ENCODE measurements around the gene COL20A1. TPM values are rescaled to one million over a fixed set of nuclear protein-coding genes. Genes with fewer than 3 reads are reported as not detected.

The COL20A1 gene
- total and polyA plus RNA-seq, 2 of the 13 experiments (the other 11 are each of a cell fraction or from before 2014, with no cell fraction given) = not detected

DNA sequence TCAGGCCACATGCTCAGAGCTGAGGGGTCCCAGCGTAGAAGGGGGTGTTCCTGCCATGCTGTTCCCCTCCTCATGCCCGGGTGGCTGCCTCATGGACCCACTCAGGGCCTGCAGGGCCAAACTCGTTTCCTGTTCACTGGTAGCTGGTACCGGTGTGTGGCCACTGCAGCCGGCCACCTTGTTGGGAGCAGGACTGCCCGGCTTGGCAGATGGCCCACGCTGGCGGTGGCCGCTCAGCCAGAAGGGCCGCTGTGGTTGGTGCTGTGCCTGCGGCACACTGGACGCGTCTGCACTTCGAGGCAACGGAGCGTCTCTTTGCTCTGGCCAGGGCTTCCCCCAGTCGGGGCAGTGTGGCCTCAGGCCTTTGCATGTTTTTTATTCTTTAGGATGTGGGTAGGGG is 10.0 kb upstream of the COL20A1 start:
- H3K27me3 ChIP-seq (ENCODE audit: control insufficient read depth in 1 of 2, insufficient read depth in 2 of 2, low read length in 2 of 2) = no peaks in the 10 kb centered on the region
- peaks cover 46 to 76% of the 10 kb centered on the region in 2 experiments for H3K36me3 ChIP-seq (replicated peaks in 1 of 2; ENCODE audit: control insufficient read depth in 1 of 2, insufficient read depth in 2 of 2, low read length in 2 of 2)
- H3K9me3 ChIP-seq (ENCODE audit: low read length) = no peaks in the 10 kb centered on the region
- H3K9ac ChIP-seq (ENCODE audit: insufficient read depth, low read depth, low read length) = no peak overlapping the region
- H3K4me1 ChIP-seq (ENCODE audit: insufficient read depth, low read length) = no peaks in the 10 kb centered on the region
- H4K20me1 ChIP-seq (ENCODE audit: insufficient read depth, low read length) = no peaks in the 10 kb centered on the region; the same call in 1 of the 2 replicates
- FAIRE-seq = no peak
- no peak overlapping the region for H3K4me3 ChIP-seq (replicated peaks in 1 of 3; ENCODE audit: insufficient read depth in 1 of 3, low read depth in 2 of 3, low read length in 3 of 3)
- in situ Hi-C loops (cut with HindIII; ENCODE audit: extremely low pct_ligation_motif_present, low pct_unique_long_range_greater_than_20kb) (no loop called here), intact Hi-C loops (cut with micrococcal nuclease; ENCODE audit: unreplicated experiment) (no loop called here)
- H3K4me2 ChIP-seq (ENCODE audit: low read depth, low read length) = no peak overlapping the region
- ATAC-seq = no peak
- H3K27ac ChIP-seq (ENCODE audit: extremely low read length, insufficient read depth, low read length) = no peak overlapping the region
- WGBS (ENCODE audit: low lambda C conversion rate) = 100% methylated on average over 9 of the region's 17 CpGs
- POLR2A ChIA-PET = interaction anchor here (1.5 kb wide), 1 partner anchor 10 kb away, joined by 4 read pairs; the partner anchor contains the start of gene ARFGAP1
- BruUV-seq (replicated peaks) = no TSS peak
- no peaks in the 10 kb centered on the region for H3K79me2 ChIP-seq (ENCODE audit: insufficient read depth, low read length)
- TF ChIP-seq POLR2A (IDR thresholded peaks at IDR 0.05; ENCODE audit: insufficient read depth in 1 of 2, low read depth in 2 of 2, low read length in 2 of 2) (0 out of 4 replicates have a peak, but pooled peaks of 1 of the 2 experiments have one; percentile 4), AGO2 (optimal IDR thresholded peaks at IDR 0.05; ENCODE audit: low read depth, low read length) (peak; percentile 9), ZNF24 (IDR thresholded peaks at IDR 0.05) (no peak)
- CTCF ChIA-PET (ENCODE audit: low intra/inter-chr PET ratio, low total read pairs) = no interaction called here
- no peak for DNase-seq (ENCODE audit: low spot score)
- H2AFZ ChIP-seq (ENCODE audit: low read length) = no peak overlapping the region

DNA sequence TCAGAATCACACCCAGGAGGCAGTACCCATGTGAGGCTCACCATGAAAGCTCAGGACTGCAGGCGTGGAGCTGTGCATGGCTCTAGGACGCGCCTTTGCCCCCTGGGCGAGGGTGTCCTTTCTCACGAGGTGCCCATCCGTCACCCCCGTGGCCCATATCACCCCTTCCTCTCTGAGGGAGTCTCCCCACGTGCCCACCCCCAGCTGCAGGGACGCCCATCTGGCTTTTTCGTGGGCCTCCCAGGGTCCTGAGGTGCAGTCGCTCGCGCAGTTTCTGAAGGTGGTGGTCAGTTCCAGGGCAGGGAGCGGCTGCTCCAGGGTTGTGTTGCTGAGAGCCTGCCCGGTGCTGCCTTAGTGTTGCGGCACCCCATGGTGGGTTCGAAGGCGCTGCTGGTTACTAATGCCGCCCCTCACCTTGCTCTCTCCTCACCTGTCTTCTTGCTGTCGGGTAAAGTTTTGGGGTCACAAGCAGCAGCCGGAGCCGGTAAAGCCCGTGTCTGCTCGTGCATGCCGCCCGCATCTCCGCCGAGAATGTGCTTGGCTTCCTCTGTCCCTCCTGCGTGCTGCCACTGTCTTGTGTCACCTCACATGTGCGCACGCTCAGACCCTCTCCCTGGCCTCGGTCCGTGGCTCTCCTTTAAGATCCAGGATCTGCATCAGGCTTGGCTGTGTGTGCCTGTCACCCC is 9.4 kb upstream of the COL20A1 start:
- intact Hi-C loops (cut with micrococcal nuclease; ENCODE audit: unreplicated experiment) = no loop called here
- no peak for FAIRE-seq
- CTCF ChIA-PET (ENCODE audit: low intra/inter-chr PET ratio, low total read pairs) = no interaction called here
- TF ChIP-seq KDM5B (CRISPR knock-in tag; IDR thresholded peaks at IDR 0.05; ENCODE audit: borderline replicate concordance) = no peak
- TF ChIP-seq HNRNPLL (IDR thresholded peaks at IDR 0.05; ENCODE audit: low read depth, low read length, poor library complexity, severe bottlenecking) = peak; percentile 12
- no peak for TF ChIP-seq SAFB2 (CRISPR knock-in tag; IDR thresholded peaks at IDR 0.05; ENCODE audit: borderline replicate concordance, low read depth)
- TF ChIP-seq, protein P1, sequence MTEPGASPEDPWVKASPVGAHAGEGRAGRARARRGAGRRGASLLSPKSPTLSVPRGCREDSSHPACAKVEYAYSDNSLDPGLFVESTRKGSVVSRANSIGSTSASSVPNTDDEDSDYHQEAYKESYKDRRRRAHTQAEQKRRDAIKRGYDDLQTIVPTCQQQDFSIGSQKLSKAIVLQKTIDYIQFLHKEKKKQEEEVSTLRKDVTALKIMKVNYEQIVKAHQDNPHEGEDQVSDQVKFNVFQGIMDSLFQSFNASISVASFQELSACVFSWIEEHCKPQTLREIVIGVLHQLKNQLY (CRISPR knock-in tag; IDR thresholded peaks at IDR 0.05) = no peak
- TF ChIP-seq, protein P2, sequence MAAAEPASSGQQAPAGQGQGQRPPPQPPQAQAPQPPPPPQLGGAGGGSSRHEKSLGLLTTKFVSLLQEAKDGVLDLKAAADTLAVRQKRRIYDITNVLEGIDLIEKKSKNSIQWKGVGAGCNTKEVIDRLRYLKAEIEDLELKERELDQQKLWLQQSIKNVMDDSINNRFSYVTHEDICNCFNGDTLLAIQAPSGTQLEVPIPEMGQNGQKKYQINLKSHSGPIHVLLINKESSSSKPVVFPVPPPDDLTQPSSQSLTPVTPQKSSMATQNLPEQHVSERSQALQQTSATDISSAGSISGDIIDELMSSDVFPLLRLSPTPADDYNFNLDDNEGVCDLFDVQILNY (CRISPR knock-in tag; conservative IDR thresholded peaks at IDR 0.05) = no peak
- peak in 1 of 2 experiments; percentile 35; a peak in 2 of 4 replicates for TF ChIP-seq POLR2A (IDR thresholded peaks at IDR 0.05; ENCODE audit: insufficient read depth in 1 of 2, low read depth in 2 of 2, low read length in 2 of 2)
- TF ChIP-seq RBFOX2 (IDR thresholded peaks at IDR 0.05; ENCODE audit: low read depth, low read length) = peak; percentile 40; the same call in 1 of the 2 replicates
- TF ChIP-seq KLF16 (CRISPR knock-in tag; IDR thresholded peaks at IDR 0.05) = no peak
- TF ChIP-seq MBNL3 (CRISPR knock-in tag; conservative IDR thresholded peaks at IDR 0.05) = no peak
- peak; percentile 44; the same call in 1 of the 2 replicates for TF ChIP-seq SP2 (CRISPR knock-in tag; IDR thresholded peaks at IDR 0.05)
- no peak for TF ChIP-seq ZMYM4 (CRISPR knock-in tag; IDR thresholded peaks at IDR 0.05)

More for the DNA sequence above, 9.4 kb upstream of the COL20A1 start:
- no peak overlapping the region for H2AFZ ChIP-seq (ENCODE audit: low read length)
- peaks cover 46 to 76% of the 10 kb centered on the region in 2 experiments for H3K36me3 ChIP-seq (replicated peaks in 1 of 2; ENCODE audit: control insufficient read depth in 1 of 2, insufficient read depth in 2 of 2, low read length in 2 of 2)
- in situ Hi-C loops (cut with HindIII; ENCODE audit: extremely low pct_ligation_motif_present, low pct_unique_long_range_greater_than_20kb) = no loop called here
- ATAC-seq = no peak
- no peak overlapping the region for H3K4me3 ChIP-seq (replicated peaks in 1 of 3; ENCODE audit: insufficient read depth in 1 of 3, low read depth in 2 of 3, low read length in 3 of 3)
- no peak overlapping the region for H3K27ac ChIP-seq (ENCODE audit: extremely low read length, insufficient read depth, low read length)
- DNase-seq (ENCODE audit: low spot score) = no peak
- H4K20me1 ChIP-seq (ENCODE audit: insufficient read depth, low read length) = peaks cover 1% of the 10 kb centered on the region; the same call in 1 of the 2 replicates
- H3K4me2 ChIP-seq (ENCODE audit: low read depth, low read length) = no peak overlapping the region
- no peaks in the 10 kb centered on the region for H3K9me3 ChIP-seq (ENCODE audit: low read length)
- no TSS peak for BruUV-seq (replicated peaks)
- H3K79me2 ChIP-seq (ENCODE audit: insufficient read depth, low read length) = no peaks in the 10 kb centered on the region
- no peaks in the 10 kb centered on the region for H3K4me1 ChIP-seq (ENCODE audit: insufficient read depth, low read length)
- WGBS (ENCODE audit: low lambda C conversion rate) = 96% methylated on average over 33 of the region's 33 CpGs
- H3K9ac ChIP-seq (ENCODE audit: insufficient read depth, low read depth, low read length) = no peak overlapping the region
- POLR2A ChIA-PET = interaction anchor here (1.5 kb wide), 1 partner anchor 11 kb away, joined by 4 read pairs; the partner anchor contains the start of gene ARFGAP1
- no peaks in the 10 kb centered on the region for H3K27me3 ChIP-seq (ENCODE audit: control insufficient read depth in 1 of 2, insufficient read depth in 2 of 2, low read length in 2 of 2)
